CD8-positive, alpha-beta memory T cell (primary cell): Measurements from ENCODE around the gene BTNL2. TPM values are rescaled to one million over a fixed set of nuclear protein-coding genes. Genes with fewer than 3 reads are reported as not detected.
"Not testable (repeated sequence)": the region's sequence is repeated elsewhere in the genome, so short reads cannot be mapped to it uniquely, and the experiment has no call there.

Experiments used
- CTCF ChIA-PET: fragments of 350-600 bp; sonication (Branson Sonifier 250); formaldehyde crosslinking; loops from one replicate; lab custom pipeline; 2021; ENCODE audit warnings: antibody characterized with exemption; lab: Charles Lee
- POLR2A ChIA-PET: fragments of 350-600 bp; sonication (Branson Sonifier 250); formaldehyde crosslinking; loops from one replicate; lab custom pipeline; 2021; ENCODE audit warnings: antibody characterized with exemption; lab: Charles Lee
- DNase-seq, 5 donors: peaks; one replicate each; pipeline versions ENCODE4 v3.0.0 to v3.0.0-alpha.2; 2020 to 2022; ENCODE audit warnings: mixed read lengths in 1 of 5
- H3K27ac ChIP-seq: one replicate; pipeline ENCODE4 v1.7.0; 2013; ENCODE audit warnings: low read depth, mild to moderate bottlenecking, low read length, moderate library complexity
- H3K27me3 ChIP-seq: 2 replicates; pipeline ENCODE4 v1.7.0; 2013; ENCODE audit warnings: low read length, mild to moderate bottlenecking; ENCODE audit not compliant: insufficient read depth, poor library complexity, severe bottlenecking
- H3K36me3 ChIP-seq: 2 replicates; pipeline ENCODE4 v1.7.0; 2013; ENCODE audit warnings: mild to moderate bottlenecking, low read length, moderate library complexity; ENCODE audit not compliant: insufficient read depth
- H3K4me1 ChIP-seq: 2 replicates; pipeline ENCODE4 v1.7.0; 2013; ENCODE audit warnings: mild to moderate bottlenecking, low read length, moderate library complexity; ENCODE audit not compliant: insufficient read depth
- H3K4me3 ChIP-seq: 2 replicates; pipeline ENCODE4 v1.7.0; 2013; ENCODE audit warnings: mild to moderate bottlenecking, low read length
- H3K9me3 ChIP-seq: 2 replicates; pipeline ENCODE4 v1.7.0; 2013; ENCODE audit warnings: mild to moderate bottlenecking, low read length
- H3K27ac Mint-ChIP-seq, 8 donors: one replicate each; pipeline ENCODE4 v1.8.0; 2020 to 2021; ENCODE audit warnings: mixed read lengths in 8 of 8, mild to moderate bottlenecking in 6 of 8, inconsistent platforms in 3 of 8, moderate library complexity in 3 of 8
- H3K27me3 Mint-ChIP-seq, 2 donors: one replicate each; pipeline ENCODE4 v1.8.0; 2020 to 2021; ENCODE audit warnings: mixed read lengths in 2 of 2, mild to moderate bottlenecking in 1 of 2, moderate library complexity in 1 of 2
- H3K36me3 Mint-ChIP-seq, 3 donors: one replicate each; pipeline ENCODE4 v1.8.0; 2020 to 2021; ENCODE audit warnings: mixed read lengths in 3 of 3, inconsistent platforms in 1 of 3, mild to moderate bottlenecking in 1 of 3
- H3K4me1 Mint-ChIP-seq, 3 donors: one replicate each; pipeline ENCODE4 v1.8.0; 2020 to 2021; ENCODE audit warnings: mixed read lengths in 3 of 3, inconsistent platforms in 1 of 3, mild to moderate bottlenecking in 1 of 3
- H3K4me3 Mint-ChIP-seq, 7 donors: one replicate each; pipeline ENCODE4 v1.8.0; 2020 to 2021; ENCODE audit warnings: mixed read lengths in 7 of 7, mild to moderate bottlenecking in 6 of 7, moderate library complexity in 4 of 7, inconsistent platforms in 2 of 7
- H3K9me3 Mint-ChIP-seq, 5 donors: one replicate each; pipeline ENCODE4 v1.8.0; 2020 to 2022; ENCODE audit warnings: mixed read lengths in 5 of 5, mild to moderate bottlenecking in 3 of 5, moderate library complexity in 2 of 5, inconsistent platforms in 1 of 5
- polyA plus RNA-seq: library from polyadenylated mRNA; unstranded; fragments of 300-500 nt; fragmentation: Illumina TruSeq; gene quantifications from one replicate; pipeline ENCODE4 v1.2.3, GENCODE V29; 2021
- total RNA-seq, 2 experiments: library from RNA; stranded (reverse); gene quantifications; one replicate each; pipeline ENCODE4 v1.2.3, GENCODE V29; 2021

Gene BTNL2
- total and polyA plus RNA-seq, 3 experiments from 2014 or later: not detected

DNA sequence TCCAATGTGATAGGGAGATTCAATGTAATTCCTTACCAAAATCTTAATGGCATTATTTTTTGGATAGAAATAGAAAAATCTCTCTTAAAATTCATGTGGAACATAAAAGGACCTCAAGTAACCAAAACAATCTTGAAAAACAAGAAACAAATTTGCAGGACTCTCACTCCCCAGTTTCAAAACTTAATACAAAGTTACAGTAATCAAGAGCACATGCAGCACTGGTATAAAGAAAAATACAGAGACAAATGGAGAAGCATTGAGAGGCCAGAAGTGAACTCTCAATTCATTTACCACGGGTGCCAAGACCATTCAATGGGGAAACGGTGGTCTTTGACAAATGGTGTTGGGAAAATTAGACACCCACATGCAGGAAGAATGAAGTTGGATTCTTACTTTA is 27.4 kb downstream of the BTNL2 start:
- no peaks in the 10 kb centered on the region for H3K36me3 Mint-ChIP-seq
- Histone ChIP-seq H3K36me3 (no peaks in the 10 kb centered on the region), H3K27me3 (peaks cover 9% of the 10 kb centered on the region), H3K9me3 (no peaks in the 10 kb centered on the region), H3K27ac (no peak overlapping the region), H3K4me3 (no peak overlapping the region), H3K4me1 (no peaks in the 10 kb centered on the region)
- H3K27ac Mint-ChIP-seq: no peak overlapping the region
- no peak for DNase-seq
- CTCF ChIA-PET: no interaction called here
- no peaks in the 10 kb centered on the region for H3K4me1 Mint-ChIP-seq
- peaks cover 21 to 58% of the 10 kb centered on the region in 2 donors for H3K27me3 Mint-ChIP-seq
- H3K4me3 Mint-ChIP-seq: no peak overlapping the region
- POLR2A ChIA-PET: no interaction called here
- no peaks in the 10 kb centered on the region for H3K9me3 Mint-ChIP-seq

- Mint-ChIP-seq H3K27me3 (peaks cover 26 to 55% of the 10 kb centered on the region in 2 donors), H3K27ac (no peak overlapping the region), H3K4me3 (no peak overlapping the region), H3K9me3 (no peaks in the 10 kb centered on the region), H3K36me3 (no peaks in the 10 kb centered on the region), H3K4me1 (no peaks in the 10 kb centered on the region)
- Histone ChIP-seq H3K4me1 (no peaks in the 10 kb centered on the region), H3K27me3 (peaks cover 9% of the 10 kb centered on the region), H3K36me3 (no peaks in the 10 kb centered on the region), H3K27ac (no peak overlapping the region), H3K9me3 (no peaks in the 10 kb centered on the region), H3K4me3 (no peak overlapping the region)
- ChIA-PET POLR2A (no interaction called here), CTCF (no interaction called here)
- no peak for DNase-seq
These were observed 31.0 kb downstream of the BTNL2 start for GRCh38 chr6:32375739-32376529.

DNA sequence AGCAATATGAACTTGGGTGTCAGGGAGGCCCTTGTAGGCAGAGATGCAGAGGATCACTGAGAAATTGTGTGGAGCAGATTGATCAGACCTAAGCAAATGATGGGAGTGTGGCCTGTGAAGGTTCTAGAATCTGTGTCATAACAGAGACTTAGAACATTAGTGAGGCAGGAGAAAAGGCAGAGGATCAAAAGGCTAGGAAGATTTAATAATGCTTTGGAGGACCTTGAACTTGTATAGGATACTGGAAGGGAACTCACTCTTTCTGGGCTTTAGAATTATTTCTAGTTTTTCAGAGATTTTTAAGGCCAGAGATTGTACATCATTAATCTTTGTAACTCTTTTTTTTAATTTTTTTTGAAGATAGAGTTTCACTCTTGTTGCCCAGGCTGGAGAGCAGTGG is 35.2 kb downstream of the BTNL2 start, which contains the start of gene TSBP1:
TSS of gene TSBP1 (minus strand) at position 101 of the 400 bp plus-strand sequence. CDS start 197 bp downstream, outside the sequence.
- Histone ChIP-seq H3K27ac (no peak within 1 kb of the TSS), H3K27me3 (peaks cover 14% of the 10 kb centered on the region), H3K4me1 (no peaks in the 10 kb centered on the region), H3K4me3 (no peak within 1 kb of the TSS), H3K9me3 (no peaks in the 10 kb centered on the region), H3K36me3 (no peaks in the 10 kb centered on the region)
- CTCF ChIA-PET: no interaction called here
- H3K27ac Mint-ChIP-seq: no peak within 1 kb of the TSS
- H3K27me3 Mint-ChIP-seq: peaks cover 34 to 56% of the 10 kb centered on the region in 2 donors
- H3K4me3 Mint-ChIP-seq: no peak within 1 kb of the TSS
- no peak for DNase-seq
- no peaks in the 10 kb centered on the region for H3K9me3 Mint-ChIP-seq
- POLR2A ChIA-PET: no interaction called here
- H3K36me3 Mint-ChIP-seq: no peaks in the 10 kb centered on the region
- no peaks in the 10 kb centered on the region for H3K4me1 Mint-ChIP-seq

- H3K4me3 Mint-ChIP-seq: no peak overlapping the region
- H3K27me3 Mint-ChIP-seq: peaks cover 32 to 54% of the 10 kb centered on the region in 2 donors
- Histone ChIP-seq H3K9me3 (no peaks in the 10 kb centered on the region), H3K4me3 (no peak overlapping the region), H3K27ac (no peak overlapping the region), H3K27me3 (peaks cover 8% of the 10 kb centered on the region), H3K4me1 (no peaks in the 10 kb centered on the region), H3K36me3 (no peaks in the 10 kb centered on the region)
- H3K36me3 Mint-ChIP-seq: no peaks in the 10 kb centered on the region
- ChIA-PET POLR2A (no interaction called here), CTCF (no interaction called here)
- no peak overlapping the region for H3K27ac Mint-ChIP-seq
- no peaks in the 10 kb centered on the region for H3K4me1 Mint-ChIP-seq
- no peaks in the 10 kb centered on the region for H3K9me3 Mint-ChIP-seq
- DNase-seq: no peak
These were observed 35.8 kb downstream of the BTNL2 start for GRCh38 chr6:32371229-32371628.

DNA sequence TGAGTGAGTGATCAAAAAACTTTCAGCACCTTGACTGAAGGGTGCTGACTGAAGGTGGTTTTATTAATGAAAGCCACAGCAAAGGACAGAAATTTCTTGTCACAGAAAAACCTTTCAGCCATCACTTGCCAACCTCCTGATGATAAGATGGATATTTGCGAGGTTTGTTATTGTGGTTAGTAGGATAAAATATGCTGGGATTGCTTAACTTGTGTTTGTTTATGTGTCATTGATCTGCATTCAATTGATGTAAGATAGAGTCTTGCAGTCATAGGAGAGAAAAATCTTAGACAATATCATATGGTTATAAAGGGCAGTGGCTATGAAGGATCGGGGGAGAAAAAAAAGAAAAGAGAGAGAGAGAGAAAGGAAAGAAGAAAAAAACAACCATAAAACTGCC is 36.5 kb downstream of the BTNL2 start:
- H3K4me3 ChIP-seq: no peak overlapping the region
- no peak overlapping the region for H3K27ac Mint-ChIP-seq
- peaks cover 32 to 54% of the 10 kb centered on the region in 2 donors for H3K27me3 Mint-ChIP-seq
- H3K4me1 Mint-ChIP-seq: no peaks in the 10 kb centered on the region
- DNase-seq: no peak
- peaks cover 5% of the 10 kb centered on the region for H3K27me3 ChIP-seq
- CTCF ChIA-PET: no interaction called here
- no peaks in the 10 kb centered on the region for H3K36me3 Mint-ChIP-seq
- H3K27ac ChIP-seq: no peak overlapping the region
- H3K36me3 ChIP-seq: no peaks in the 10 kb centered on the region
- POLR2A ChIA-PET: no interaction called here
- H3K9me3 ChIP-seq: no peaks in the 10 kb centered on the region
- no peak overlapping the region for H3K4me3 Mint-ChIP-seq
- H3K9me3 Mint-ChIP-seq: no peaks in the 10 kb centered on the region
- H3K4me1 ChIP-seq: no peaks in the 10 kb centered on the region

DNA sequence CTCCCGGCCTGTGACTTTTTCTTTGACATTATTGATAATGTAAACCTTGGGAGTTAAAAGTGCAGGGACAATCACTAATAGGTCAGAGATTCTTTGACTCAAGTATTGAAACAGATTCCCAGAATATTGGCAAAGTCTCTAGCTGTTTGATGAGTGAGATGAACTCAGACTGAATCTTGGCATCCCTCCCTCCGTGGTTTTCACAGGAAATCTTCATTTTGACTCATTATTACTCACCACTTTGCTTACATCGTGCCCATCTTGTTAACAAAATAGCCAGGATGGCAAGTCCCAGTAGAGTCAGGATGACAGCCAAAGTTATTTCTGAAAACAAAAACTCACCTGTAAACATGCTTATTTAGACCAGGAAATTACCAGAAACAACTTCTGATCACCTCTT is 37.3 kb downstream of the BTNL2 start:
- Histone ChIP-seq H3K27ac (no peak overlapping the region), H3K4me3 (no peak overlapping the region), H3K36me3 (no peaks in the 10 kb centered on the region), H3K9me3 (no peaks in the 10 kb centered on the region), H3K27me3 (peaks cover 5% of the 10 kb centered on the region), H3K4me1 (no peaks in the 10 kb centered on the region)
- Mint-ChIP-seq H3K36me3 (no peaks in the 10 kb centered on the region), H3K4me3 (no peak overlapping the region), H3K27me3 (peaks cover 29 to 55% of the 10 kb centered on the region in 2 donors), H3K4me1 (no peaks in the 10 kb centered on the region), H3K27ac (no peak overlapping the region), H3K9me3 (no peaks in the 10 kb centered on the region)
- POLR2A ChIA-PET: no interaction called here
- DNase-seq: no peak
- CTCF ChIA-PET: no interaction called here

GRCh38 chr6:32367644-32368043 is 39.3 kb downstream of the BTNL2 start:
- CTCF ChIA-PET: no interaction called here
- H3K9me3 Mint-ChIP-seq: peaks cover 0 to 2% (median 0%) of the 10 kb centered on the region in 5 donors

DNA sequence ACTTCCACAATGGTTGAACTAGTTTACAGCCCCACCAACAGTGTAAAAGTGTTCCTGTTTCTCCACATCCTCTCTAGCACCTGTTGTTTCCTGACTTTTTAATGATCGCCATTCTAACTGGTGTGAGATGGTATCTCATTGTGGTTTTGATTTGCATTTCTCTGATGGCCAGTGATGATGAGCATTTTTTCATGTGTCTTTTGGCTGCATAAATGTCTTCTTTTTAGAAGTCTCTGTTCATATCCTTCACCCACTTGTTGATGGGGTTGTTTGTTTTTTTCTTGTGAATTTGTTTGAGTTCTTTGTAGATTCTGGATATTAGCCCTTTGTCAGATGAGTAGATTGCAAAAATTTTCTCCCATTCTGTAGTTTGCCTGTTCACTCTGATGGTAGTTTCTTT is 47.8 kb downstream of the BTNL2 start:
- H3K9me3 ChIP-seq, CTCF ChIA-PET, H3K4me1 ChIP-seq, DNase-seq, H3K36me3 ChIP-seq, H3K4me3 Mint-ChIP-seq, H3K4me3 ChIP-seq, H3K9me3 Mint-ChIP-seq, POLR2A ChIA-PET, H3K4me1 Mint-ChIP-seq, H3K27ac Mint-ChIP-seq, H3K36me3 Mint-ChIP-seq, H3K27me3 ChIP-seq, H3K27ac ChIP-seq: not testable (repeated sequence)
- peaks cover 6 to 20% of the 10 kb centered on the region in 2 donors for H3K27me3 Mint-ChIP-seq

More at GRCh38 chr6:32367644-32368043, 39.3 kb downstream of the BTNL2 start:
- no peaks in the 10 kb centered on the region for H3K4me1 Mint-ChIP-seq
- no peaks in the 10 kb centered on the region for H3K9me3 ChIP-seq
- no peaks in the 10 kb centered on the region for H3K36me3 Mint-ChIP-seq
- no peak overlapping the region for H3K27ac Mint-ChIP-seq
- no peak overlapping the region for H3K4me3 Mint-ChIP-seq
- no peak overlapping the region for H3K27ac ChIP-seq
- no peak for DNase-seq
- peaks cover 5% of the 10 kb centered on the region for H3K27me3 ChIP-seq
- POLR2A ChIA-PET: no interaction called here
- no peaks in the 10 kb centered on the region for H3K36me3 ChIP-seq
- H3K27me3 Mint-ChIP-seq: peaks cover 25 to 64% of the 10 kb centered on the region in 2 donors
- H3K4me1 ChIP-seq: no peaks in the 10 kb centered on the region
- no peak overlapping the region for H3K4me3 ChIP-seq
